Measurements from ENCODE around the gene TMEM126A. TPM values are rescaled to one million over a fixed set of nuclear protein-coding genes. Genes with fewer than 3 reads are reported as not detected.
"Not testable (repeated sequence)": the region's sequence is repeated elsewhere in the genome, so short reads cannot be mapped to it uniquely, and the experiment has no call there.

TMEM126A gene
- total RNA-seq, 2 donors from 2014 or later: 26.3 to 26.7 TPM

DNA sequence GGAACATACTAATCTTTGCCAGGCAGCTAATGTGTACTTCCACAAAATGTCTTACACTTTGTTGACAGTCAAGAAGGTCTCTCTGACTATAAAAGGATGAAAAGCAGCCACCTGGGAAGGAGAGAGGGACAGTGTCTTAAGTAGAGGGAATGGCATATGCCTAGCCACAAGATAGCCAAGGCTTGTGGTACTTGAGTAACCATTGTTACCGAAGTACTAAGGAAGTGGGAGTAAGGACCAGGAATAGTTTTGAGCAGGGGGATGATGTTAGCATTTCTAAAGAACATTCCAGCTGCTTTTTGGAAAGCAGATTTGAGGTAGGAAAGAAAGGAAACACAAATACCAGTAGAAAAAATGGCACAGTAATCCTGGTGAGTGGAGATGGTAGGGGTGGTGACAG lies 3.4 kb downstream of the TMEM126A start:
- no peak for DNase-seq

DNA sequence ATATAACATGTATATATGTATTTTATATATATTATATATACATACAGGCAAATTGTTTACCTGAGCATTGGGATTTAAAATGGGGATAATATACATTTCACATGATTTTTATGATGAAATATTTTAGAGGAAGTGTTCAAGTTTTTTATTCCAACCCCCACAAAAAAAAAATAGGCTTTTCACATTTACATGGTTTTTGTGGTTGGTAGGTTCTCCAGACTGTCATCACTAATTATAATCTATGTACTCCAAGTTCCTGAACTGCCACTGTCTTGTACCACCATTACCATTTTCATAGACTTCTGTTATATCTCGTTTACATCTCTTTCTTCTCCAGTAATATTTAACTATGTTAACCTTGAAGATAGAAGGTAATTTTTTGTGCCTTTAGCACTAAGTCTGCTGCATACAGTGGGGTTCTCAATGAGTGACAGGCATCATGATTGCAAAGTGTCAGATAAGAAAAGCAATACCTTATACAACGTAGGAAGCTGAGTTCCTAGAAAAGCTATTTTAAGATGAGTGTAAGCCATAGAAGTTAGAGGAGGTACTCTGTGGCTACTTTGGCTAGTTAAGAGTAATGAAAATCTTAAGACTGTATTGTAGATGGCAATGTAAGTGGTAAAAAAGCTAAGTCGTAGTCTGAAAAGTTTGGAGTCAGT lies 5.2 kb downstream of the TMEM126A start:
- Mint-ChIP-seq H3K4me3 (no peak overlapping the region), H3K27me3 (ENCODE audit: insufficient read depth) (no peaks in the 10 kb centered on the region), H3K4me1 (peaks cover 14% of the 10 kb centered on the region), H3K9me3 (no peaks in the 10 kb centered on the region), H3K27ac (no peak overlapping the region), H3K36me3 (ENCODE audit: low read depth) (peaks cover 8% of the 10 kb centered on the region)
- H3K4me3 ChIP-seq (ENCODE audit: low read length): no peak overlapping the region
- H3K9ac ChIP-seq (ENCODE audit: extremely low read depth, low read length, poor library complexity, severe bottlenecking): no peak overlapping the region
- no peaks in the 10 kb centered on the region for H3K9me3 ChIP-seq (ENCODE audit: control insufficient read depth, low read length)
- H3K27ac ChIP-seq (ENCODE audit: low read depth, low read length): no peak overlapping the region
- TF ChIP-seq CTCF (conservative IDR thresholded peaks at IDR 0.05): no peak
- WGBS, 2 experiments (ENCODE audit: insufficient coverage in 1 of 2, insufficient read length in 1 of 2): 89 to 100% methylated on average over 1 to 3 of the region's 3 CpGs
- peaks cover 49% of the 10 kb centered on the region for H3K36me3 ChIP-seq (ENCODE audit: control insufficient read depth, insufficient read depth, low read length)
- H3K27me3 ChIP-seq (ENCODE audit: control insufficient read depth, insufficient read depth, low read length, poor library complexity, severe bottlenecking): no peaks in the 10 kb centered on the region
- DNase-seq: no peak
- H3K4me1 ChIP-seq (ENCODE audit: control insufficient read depth, insufficient read depth, low read length): peaks cover 4% of the 10 kb centered on the region

More for the DNA sequence above, 3.4 kb downstream of the TMEM126A start:
- 94 to 100% methylated on average over 1 of the region's 1 CpG for WGBS, 2 experiments (ENCODE audit: insufficient coverage in 1 of 2, insufficient read length in 1 of 2)
- no peak overlapping the region for H3K9ac ChIP-seq (ENCODE audit: extremely low read depth, low read length, poor library complexity, severe bottlenecking)
- no peaks in the 10 kb centered on the region for H3K9me3 ChIP-seq (ENCODE audit: control insufficient read depth, low read length)
- H3K27me3 ChIP-seq (ENCODE audit: control insufficient read depth, insufficient read depth, low read length, poor library complexity, severe bottlenecking): no peaks in the 10 kb centered on the region
- peaks cover 4% of the 10 kb centered on the region for H3K4me1 ChIP-seq (ENCODE audit: control insufficient read depth, insufficient read depth, low read length)
- H3K36me3 Mint-ChIP-seq (ENCODE audit: low read depth): peaks cover 8% of the 10 kb centered on the region
- H3K4me1 Mint-ChIP-seq: peaks cover 14% of the 10 kb centered on the region
- no peak for TF ChIP-seq CTCF (conservative IDR thresholded peaks at IDR 0.05)
- H3K27me3 Mint-ChIP-seq (ENCODE audit: insufficient read depth): no peaks in the 10 kb centered on the region
- H3K27ac Mint-ChIP-seq: peak overlapping the region; percentile 12
- no peak overlapping the region for H3K27ac ChIP-seq (ENCODE audit: low read depth, low read length)
- H3K36me3 ChIP-seq (ENCODE audit: control insufficient read depth, insufficient read depth, low read length): peaks cover 31% of the 10 kb centered on the region
- no peaks in the 10 kb centered on the region for H3K9me3 Mint-ChIP-seq
- no peak overlapping the region for H3K4me3 ChIP-seq (ENCODE audit: low read length)
- H3K4me3 Mint-ChIP-seq: no peak overlapping the region

DNA sequence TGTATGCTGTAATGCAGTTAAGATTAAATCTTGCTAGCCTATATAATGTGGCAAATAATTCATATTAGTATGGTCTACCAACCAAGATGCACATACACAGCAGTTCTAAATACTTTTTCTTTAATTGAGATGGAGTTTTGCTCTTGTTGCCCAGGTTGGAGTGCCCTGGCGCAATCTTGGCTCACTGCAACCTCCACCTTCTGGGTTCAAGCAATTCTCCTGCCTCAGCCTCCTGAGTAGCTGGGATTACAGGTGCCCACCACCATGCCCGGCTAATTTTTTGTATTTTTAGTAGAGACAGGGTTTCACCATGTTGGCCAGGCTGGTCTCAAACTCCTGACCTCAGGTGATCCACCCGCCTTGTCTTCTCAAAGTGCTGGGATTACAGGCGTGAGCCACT lies 6.6 kb downstream of the TMEM126A start:
- not testable (repeated sequence) for H3K4me3 Mint-ChIP-seq; H3K4me3 ChIP-seq (ENCODE audit: low read length); H3K9me3 Mint-ChIP-seq; H3K4me1 ChIP-seq (ENCODE audit: control insufficient read depth, insufficient read depth, low read length); DNase-seq; H3K27me3 Mint-ChIP-seq (ENCODE audit: insufficient read depth); H3K9me3 ChIP-seq (ENCODE audit: control insufficient read depth, low read length); H3K27ac ChIP-seq (ENCODE audit: low read depth, low read length); H3K27me3 ChIP-seq (ENCODE audit: control insufficient read depth, insufficient read depth, low read length, poor library complexity, severe bottlenecking); H3K27ac Mint-ChIP-seq; H3K9ac ChIP-seq (ENCODE audit: extremely low read depth, low read length, poor library complexity, severe bottlenecking)
- WGBS, 2 experiments (ENCODE audit: insufficient coverage in 1 of 2, insufficient read length in 1 of 2): 96 to 100% methylated on average over 1 to 3 of the region's 4 CpGs
- Mint-ChIP-seq H3K36me3 (ENCODE audit: low read depth) (peaks cover 17% of the 10 kb centered on the region), H3K4me1 (peaks cover 15% of the 10 kb centered on the region)
- H3K36me3 ChIP-seq (ENCODE audit: control insufficient read depth, insufficient read depth, low read length): peaks cover 63% of the 10 kb centered on the region

DNA sequence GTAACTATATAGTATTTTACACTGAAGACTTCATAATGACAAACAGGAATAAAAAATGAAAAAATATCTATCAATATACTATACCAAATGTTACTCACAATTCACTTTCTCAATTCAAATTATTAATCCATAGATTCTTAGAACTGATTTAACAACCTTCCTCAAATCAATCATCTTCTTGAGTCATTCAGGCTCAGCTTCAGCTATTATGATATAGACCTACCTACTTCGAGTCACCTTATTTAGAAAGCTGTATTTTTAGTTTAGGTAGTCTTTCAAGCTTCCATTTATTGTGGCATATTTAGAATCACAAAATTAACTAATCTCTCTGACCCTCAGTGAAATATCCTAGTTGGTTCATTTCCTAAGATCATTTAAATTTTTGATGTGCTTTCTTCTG lies 9.0 kb downstream of the TMEM126A start:
- Mint-ChIP-seq H3K4me3 (no peak overlapping the region), H3K36me3 (ENCODE audit: low read depth) (peaks cover 38% of the 10 kb centered on the region), H3K27me3 (ENCODE audit: insufficient read depth) (no peaks in the 10 kb centered on the region), H3K4me1 (peaks cover 23% of the 10 kb centered on the region), H3K9me3 (no peaks in the 10 kb centered on the region), H3K27ac (peak overlapping the region; percentile 6)
- Histone ChIP-seq H3K27ac (ENCODE audit: low read depth, low read length) (no peak overlapping the region), H3K4me1 (ENCODE audit: control insufficient read depth, insufficient read depth, low read length) (no peaks in the 10 kb centered on the region), H3K9ac (ENCODE audit: extremely low read depth, low read length, poor library complexity, severe bottlenecking) (no peak overlapping the region), H3K36me3 (ENCODE audit: control insufficient read depth, insufficient read depth, low read length) (peaks cover 77% of the 10 kb centered on the region), H3K4me3 (ENCODE audit: low read length) (no peak overlapping the region), H3K27me3 (ENCODE audit: control insufficient read depth, insufficient read depth, low read length, poor library complexity, severe bottlenecking) (no peaks in the 10 kb centered on the region), H3K9me3 (ENCODE audit: control insufficient read depth, low read length) (no peaks in the 10 kb centered on the region)
- WGBS, 2 experiments (ENCODE audit: insufficient coverage in 1 of 2, insufficient read length in 1 of 2): no CpG with 5 or more reads among the region's 1 CpG
- no peak for TF ChIP-seq CTCF (conservative IDR thresholded peaks at IDR 0.05)
- no peak for DNase-seq

Data from endodermal cell (in vitro differentiated cells).